H1 (cell line): ENCODE results near the gene SPATA13. TPM values are rescaled to one million over a fixed set of nuclear protein-coding genes. Genes with fewer than 3 reads are reported as not detected.

ENCODE experiments used
- CTCF ChIA-PET: fragments of 300-600 bp; sonication (Branson Sonifier 250); formaldehyde crosslinking; loops from one replicate; lab custom pipeline; 2021; ENCODE audit not compliant: partially characterized antibody; lab: Charles Lee
- POLR2A ChIA-PET: fragments of 300-600 bp; sonication (Branson Sonifier 250); formaldehyde crosslinking; loops from one replicate; lab custom pipeline; 2021; ENCODE audit warnings: inconsistent platforms; ENCODE audit not compliant: partially characterized antibody; lab: Charles Lee
- DNase-seq, 2 experiments: peaks; one replicate each; pipeline versions ENCODE4 v3.0.0 to v3.0.0-alpha.2; 2010 to 2022; ENCODE audit warnings: low spot score in 2 of 2, low read depth in 1 of 2, mixed read lengths in 1 of 2
- FAIRE-seq: peaks from 2 replicates; lab custom pipeline; 2011; peaks lifted over from hg19 to GRCh38; lab: Jason Lieb, UNC
- H2AFZ ChIP-seq: 2 replicates; pipeline ENCODE4 v1.8.1; 2012; ENCODE audit warnings: low read length, inconsistent platforms
- H2AK5ac ChIP-seq: 2 replicates; pipeline ENCODE4 v1.6.1; 2013; ENCODE audit warnings: low read depth, low read length
- H2BK120ac ChIP-seq: replicated peaks from 2 replicates; pipeline ENCODE3; 2013; ENCODE audit warnings: low read depth, low read length, inconsistent platforms
- H2BK12ac ChIP-seq: 2 replicates; pipeline ENCODE4 v1.6.1; 2013; ENCODE audit warnings: low read depth, low read length
- H2BK15ac ChIP-seq: 2 replicates; pipeline ENCODE4 v1.6.1; 2013; ENCODE audit warnings: low read length
- H2BK20ac ChIP-seq: 2 replicates; pipeline ENCODE4 v1.6.1; 2013; ENCODE audit warnings: low read length
- H2BK5ac ChIP-seq: 2 replicates; pipeline ENCODE4 v1.6.1; 2013; ENCODE audit warnings: low read depth, low read length
- H3K14ac ChIP-seq: 2 replicates; pipeline ENCODE4 v1.6.1; 2013; ENCODE audit warnings: inconsistent platforms; ENCODE audit not compliant: insufficient read length
- H3K18ac ChIP-seq: 2 replicates; pipeline ENCODE4 v1.6.1; 2013; ENCODE audit warnings: low read length; ENCODE audit errors: extremely low read depth
- H3K23ac ChIP-seq: 2 replicates; pipeline ENCODE4 v1.6.1; 2013; ENCODE audit warnings: inconsistent platforms; ENCODE audit not compliant: insufficient read length
- H3K23me2 ChIP-seq: 2 replicates; pipeline ENCODE4 v1.6.1; 2013; ENCODE audit warnings: low read depth, low read length
- H3K27ac ChIP-seq: 2 replicates; pipeline ENCODE4 v1.6.1; 2011; ENCODE audit warnings: low read depth, low read length, inconsistent platforms
- H3K27me3 ChIP-seq, 4 experiments: replicated peaks in 1 of 4; 1 replicate in 1 of 4; 2 replicates in 3 of 4; pipeline versions ENCODE4 v1.6.1 to v1.8.1; 2011 to 2013; ENCODE audit warnings: low read length in 3 of 4, mild to moderate bottlenecking in 3 of 4, inconsistent platforms in 2 of 4, mixed read lengths in 2 of 4, moderate library complexity in 1 of 4; ENCODE audit not compliant: control insufficient read depth in 3 of 4, insufficient read depth in 3 of 4; ENCODE audit errors: extremely low read depth in 1 of 4
- H3K36me3 ChIP-seq, 4 experiments: 2 replicates each; pipeline versions ENCODE4 v1.6.1 to v1.8.1; 2011 to 2013; ENCODE audit warnings: mild to moderate bottlenecking in 4 of 4, low read length in 3 of 4, moderate library complexity in 2 of 4, control low read depth in 1 of 4, inconsistent platforms in 1 of 4; ENCODE audit not compliant: insufficient read depth in 4 of 4, control insufficient read depth in 2 of 4
- H3K4ac ChIP-seq: replicated peaks from 2 replicates; pipeline ENCODE3; 2013; ENCODE audit warnings: low read length, low read depth, mixed read lengths, inconsistent platforms; ENCODE audit not compliant: insufficient read length
- H3K4me1 ChIP-seq, 4 experiments: replicated peaks in 1 of 4; 1 replicate in 1 of 4; 2 replicates in 3 of 4; pipeline versions ENCODE4 v1.6.1 to v1.8.1; 2011 to 2013; ENCODE audit warnings: low read length in 3 of 4, inconsistent platforms in 2 of 4, mixed read lengths in 1 of 4; ENCODE audit not compliant: insufficient read depth in 4 of 4, control insufficient read depth in 3 of 4
- H3K4me2 ChIP-seq, 2 experiments: 2 replicates each; pipeline versions ENCODE4 v1.6.1 to v1.8.1; 2011 to 2013; ENCODE audit warnings: low read depth in 2 of 2, low read length in 2 of 2, control low read depth in 1 of 2, inconsistent platforms in 1 of 2, mild to moderate bottlenecking in 1 of 2; ENCODE audit not compliant: insufficient read depth in 1 of 2
- H3K4me3 ChIP-seq, 4 experiments: fragments of 200-600, 300-600 bp in 1 of 4; sonication (generic), shearing (Covaris generic), sonication (Bioruptor Twin) in 1 of 4; 2 replicates each; pipeline versions ENCODE4 v1.5.1 to v1.8.1; 2011 to 2016; ENCODE audit warnings: low read length in 4 of 4, low read depth in 3 of 4, control low read depth in 2 of 4, inconsistent platforms in 2 of 4, mild to moderate bottlenecking in 2 of 4, mixed read lengths in 1 of 4, moderate library complexity in 1 of 4; ENCODE audit not compliant: insufficient read depth in 2 of 4; ENCODE audit errors: extremely low read depth in 1 of 4
- H3K56ac ChIP-seq: replicated peaks from 2 replicates; pipeline ENCODE3; 2013; ENCODE audit warnings: low read depth, mild to moderate bottlenecking, mixed read lengths, low read length, inconsistent platforms; ENCODE audit not compliant: insufficient read length
- H3K79me1 ChIP-seq: 2 replicates; pipeline ENCODE4 v1.6.1; 2013; ENCODE audit warnings: low read depth, low read length, control low read depth
- H3K79me2 ChIP-seq, 2 experiments: 2 replicates each; pipeline versions ENCODE4 v1.6.1 to v1.8.1; 2012 to 2013; ENCODE audit warnings: low read length in 2 of 2, mild to moderate bottlenecking in 2 of 2, inconsistent platforms in 1 of 2; ENCODE audit not compliant: insufficient read depth in 2 of 2, control insufficient read depth in 1 of 2
- H3K9ac ChIP-seq, 4 experiments: replicated peaks in 1 of 4; 1 replicate in 1 of 4; 2 replicates in 3 of 4; pipeline versions ENCODE4 v1.6.1 to v1.8.1; 2011 to 2013; ENCODE audit warnings: low read depth in 3 of 4, low read length in 3 of 4, control low read depth in 2 of 4, mild to moderate bottlenecking in 2 of 4, moderate library complexity in 2 of 4, inconsistent platforms in 1 of 4; ENCODE audit errors: extremely low read depth in 1 of 4
- H3K9me3 ChIP-seq, 2 experiments: 2 replicates each; pipeline versions ENCODE4 v1.6.1 to v1.8.1; 2012 to 2013; ENCODE audit warnings: mild to moderate bottlenecking in 2 of 2, moderate library complexity in 2 of 2, control low read depth in 1 of 2, inconsistent platforms in 1 of 2, low read depth in 1 of 2, low read length in 1 of 2, mixed read lengths in 1 of 2; ENCODE audit not compliant: insufficient read depth in 2 of 2
- H4K20me1 ChIP-seq, 2 experiments: replicated peaks in 1 of 2; 2 replicates each; pipeline versions ENCODE3 to v1.8.1; 2011 to 2013; ENCODE audit warnings: inconsistent platforms in 2 of 2, low read length in 2 of 2, mild to moderate bottlenecking in 1 of 2; ENCODE audit not compliant: insufficient read depth in 2 of 2, control insufficient read depth in 1 of 2
- H4K5ac ChIP-seq: 2 replicates; pipeline ENCODE4 v1.6.1; 2013; ENCODE audit warnings: low read length, low read depth, mixed read lengths, inconsistent platforms; ENCODE audit not compliant: insufficient read length
- H4K8ac ChIP-seq: 2 replicates; pipeline ENCODE4 v1.8.0; 2013; ENCODE audit warnings: mild to moderate bottlenecking, moderate library complexity, low read length, inconsistent platforms; ENCODE audit not compliant: insufficient read depth; ENCODE audit errors: extremely low read depth
- H4K91ac ChIP-seq: replicated peaks from 2 replicates; pipeline ENCODE3; 2013; ENCODE audit warnings: low read length, mixed read lengths, inconsistent platforms; ENCODE audit not compliant: insufficient read length
- E2F6 ChIP-seq: IDR thresholded peaks from 2 replicates; pipeline ENCODE4 v1.6.1; 2012; ENCODE audit warnings: inconsistent platforms
- FOSL1 ChIP-seq: IDR thresholded peaks from 2 replicates; pipeline ENCODE4 v1.6.1; 2011; ENCODE audit warnings: mild to moderate bottlenecking, low read depth, low read length, moderate library complexity; ENCODE audit not compliant: insufficient read depth
- GTF2F1 ChIP-seq: IDR thresholded peaks from 2 replicates; pipeline ENCODE4 v1.6.1; 2012; ENCODE audit warnings: low read depth, low read length, improper control_type of control experiment, borderline replicate concordance
- HDAC6 ChIP-seq: IDR thresholded peaks from one replicate; pipeline ENCODE4 v1.7.1; 2012; ENCODE audit warnings: low read depth, mild to moderate bottlenecking, inconsistent platforms, low read length, moderate library complexity
- KDM5A ChIP-seq: fragments of 200-600 bp; IDR thresholded peaks from 2 replicates; pipeline ENCODE4 v1.7.1; 2012; ENCODE audit warnings: mild to moderate bottlenecking, low read length, inconsistent platforms, mixed read lengths
- RXRA ChIP-seq: IDR thresholded peaks from 2 replicates; pipeline ENCODE4 v1.6.1; 2011; ENCODE audit warnings: low read depth, mild to moderate bottlenecking, low read length, moderate library complexity; ENCODE audit not compliant: insufficient read depth
- SIX5 ChIP-seq: IDR thresholded peaks from 2 replicates; pipeline ENCODE4 v1.6.1; 2011; ENCODE audit warnings: mild to moderate bottlenecking, low read depth, low read length
- SP1 ChIP-seq: IDR thresholded peaks from 2 replicates; pipeline ENCODE4 v1.6.1; 2011; ENCODE audit warnings: low read depth, low read length
- SRF ChIP-seq: IDR thresholded peaks from 2 replicates; pipeline ENCODE4 v1.6.1; 2011; ENCODE audit warnings: mild to moderate bottlenecking, low read depth, low read length, moderate library complexity
- TAF7 ChIP-seq: optimal IDR thresholded peaks from 2 replicates; pipeline ENCODE3; 2011; ENCODE audit warnings: low read depth, mild to moderate bottlenecking, inconsistent platforms, low read length, moderate library complexity, borderline replicate concordance
- TCF12 ChIP-seq: IDR thresholded peaks from 2 replicates; pipeline ENCODE4 v1.6.1; 2011; ENCODE audit warnings: low read depth, mild to moderate bottlenecking, low read length
- YY1 ChIP-seq: IDR thresholded peaks from 2 replicates; pipeline ENCODE4 v1.6.1; 2011; ENCODE audit warnings: low read depth, mild to moderate bottlenecking, low read length
- WGBS, 2 experiments: shearing (Covaris generic) in 1 of 2; methylation state at CpG; one replicate each; pipeline versions ENCODE4 v1.1.6 to v1.1.7; 2013 to 2015; ENCODE audit warnings: low lambda C conversion rate in 2 of 2, mixed read lengths in 2 of 2, inconsistent platforms in 1 of 2, low coverage in 1 of 2, missing lambda C conversion rate in 1 of 2; ENCODE audit not compliant: insufficient replicate concordance in 2 of 2, insufficient coverage in 1 of 2, insufficient read length in 1 of 2; ENCODE audit errors: extremely low coverage in 1 of 2, missing lambda C conversion rate in 1 of 2; 5-methylcytosine and 5-hydroxymethylcytosine counted together
- polyA plus RNA-seq, 7 experiments: library from polyadenylated mRNA; depleted of rRNA in 3 of 7; stranded (reverse) in 5 of 7; unstranded in 2 of 7; fragments of >200 nt in 5 of 7; fragments of 200-250 nt in 2 of 7; gene quantifications; 1 replicate in 5 of 7; 2 replicates in 1 of 7; 4 replicates in 1 of 7; pipeline versions ENCODE4 v1.2.1 to v1.2.3, GENCODE V29; 2011 to 2013; ENCODE audit warnings: missing spikeins in 2 of 7, mixed read lengths in 2 of 7
- total RNA-seq: library from RNA; stranded (reverse); fragmentation: NEBNext Ultra II Directional; extraction: Animal tissue kit (Norgen Biotek cat#: 25700); gene quantifications from 2 replicates; pipeline ENCODE4 v1.2.1, GENCODE V29; 2021

SPATA13 gene
- total and polyA plus RNA-seq, 2 of the 8 experiments (the other 6 are each of a cell fraction or from before 2014, with no cell fraction given) = 12.6 to 30.9 TPM

GRCh38 chr13:24307211-24308067 is 146.9 kb downstream of the SPATA13 start:
- peaks cover 0 to 3% of the 10 kb centered on the region in 2 experiments for H4K20me1 ChIP-seq
- H2BK12ac ChIP-seq = no peak overlapping the region
- H2BK20ac ChIP-seq = no peak overlapping the region
- peaks cover 4 to 7% (median 6%) of the 10 kb centered on the region in 4 experiments; a peak in 5 of 8 replicates for H3K36me3 ChIP-seq
- H2BK5ac ChIP-seq = no peak overlapping the region
- H3K9me3 ChIP-seq = no peaks in the 10 kb centered on the region
- H3K27ac ChIP-seq = no peak overlapping the region
- H3K79me1 ChIP-seq = no peaks in the 10 kb centered on the region
- DNase-seq (no peak), FAIRE-seq (no peak)
- H3K4me2 ChIP-seq = no peak overlapping the region
- H3K4ac ChIP-seq = no peak overlapping the region
- H4K91ac ChIP-seq = no peak overlapping the region
- H2AK5ac ChIP-seq = no peak overlapping the region
- H3K23ac ChIP-seq = no peak overlapping the region
- ChIA-PET CTCF (interaction anchor here (0.8 to 1.4 kb wide), 4 partner anchors 15 to 286 kb away, joined by 3 to 4 read pairs (median 4); no protein-coding TSS in a partner anchor), POLR2A (interaction anchor here (1.0 kb wide), 1 partner anchor 10 kb away, joined by 3 read pairs; no protein-coding TSS in a partner anchor)
- no peak overlapping the region for H4K5ac ChIP-seq
- H3K23me2 ChIP-seq = no peaks in the 10 kb centered on the region
- 89% methylated on average over 17 of the region's 27 CpGs; no CpG with 5 or more reads in 1 of the 2 experiments for WGBS, 2 experiments
- no peak overlapping the region for H3K9ac ChIP-seq
- H3K79me2 ChIP-seq = no peaks in the 10 kb centered on the region
- H3K18ac ChIP-seq = no peak overlapping the region
- H3K56ac ChIP-seq = no peak overlapping the region
- no peak overlapping the region for H2AFZ ChIP-seq
- H3K14ac ChIP-seq = no peak overlapping the region
- no peaks in the 10 kb centered on the region for H3K27me3 ChIP-seq
- peaks cover 0 to 2% (median 0%) of the 10 kb centered on the region in 4 experiments; a peak in 1 of 7 replicates for H3K4me1 ChIP-seq
- no peak overlapping the region for H3K4me3 ChIP-seq
- no peak overlapping the region for H4K8ac ChIP-seq
- no peak overlapping the region for H2BK120ac ChIP-seq
- no peak overlapping the region for H2BK15ac ChIP-seq
- TF ChIP-seq YY1 (no peak), E2F6 (no peak), RXRA (no peak), TCF12 (no peak), HDAC6 (no peak), SRF (no peak), FOSL1 (no peak), KDM5A (no peak), SIX5 (no peak), GTF2F1 (no peak), TAF7 (no peak), SP1 (no peak)
